OCI-M2 (cell line): Measurements from ENCODE around the gene RPS6KA2.
A peak's percentile ranks its signal among the peaks of the same experiment; 100 is the strongest.
"Not testable (repeated sequence)": the region's sequence is repeated elsewhere in the genome, so short reads cannot be mapped to it uniquely, and the experiment has no call there.

Experiments used
- DNase-seq: peaks from one replicate; lab custom pipeline; 2025; ENCODE audit not compliant: unreplicated experiment; lab: John Stamatoyannopoulos, UW

RPS6KA2 gene

DNA sequence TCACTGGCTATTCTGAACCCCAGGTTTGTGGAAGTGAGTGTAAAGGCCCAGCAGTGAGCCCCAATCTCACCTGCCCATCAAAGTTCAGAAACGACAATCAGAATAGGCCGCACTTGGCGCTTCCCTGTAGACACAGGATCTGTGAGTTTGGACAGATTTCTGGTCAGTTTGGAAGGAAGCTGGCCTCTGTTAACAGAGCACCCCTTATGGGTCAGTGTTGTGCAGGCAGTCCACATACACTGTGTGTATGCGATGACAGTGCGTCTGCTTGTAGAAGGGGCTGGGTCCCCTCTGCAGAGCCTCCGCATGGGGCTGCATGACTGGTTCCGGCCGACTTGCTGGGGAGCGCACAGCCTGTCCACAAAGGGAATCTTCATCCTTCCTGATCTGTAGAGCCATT lies 240.9 kb downstream of the RPS6KA2 start:
- DNase-seq: no peak

DNA sequence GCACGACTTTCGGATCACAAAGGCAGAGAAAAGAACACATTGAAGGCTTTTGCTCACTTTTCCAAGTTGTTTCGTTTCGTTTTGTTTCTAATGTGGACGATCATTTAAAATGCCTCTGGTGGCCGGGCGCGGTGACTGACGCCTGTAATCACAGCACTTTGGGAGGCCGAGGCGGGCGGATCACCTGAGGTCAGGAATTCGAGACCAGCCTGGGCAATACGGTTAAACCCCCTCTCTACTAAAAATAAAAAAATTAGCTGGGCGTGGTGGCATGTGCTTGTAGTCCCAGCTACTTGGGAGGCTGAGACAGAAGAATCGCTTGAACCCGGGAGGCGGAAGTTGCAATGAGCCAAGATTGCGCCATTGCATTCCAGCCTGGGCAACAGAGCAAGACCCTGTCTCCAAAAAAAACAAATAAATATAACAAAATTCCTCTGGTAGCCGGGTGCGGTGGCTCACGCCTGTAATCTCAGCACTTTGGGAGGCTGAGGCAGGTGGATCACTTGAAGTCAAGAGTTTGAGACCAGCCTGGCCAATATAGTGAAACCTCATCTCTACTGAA lies 243.2 kb downstream of the RPS6KA2 start:
- DNase-seq: not testable (repeated sequence)

DNA sequence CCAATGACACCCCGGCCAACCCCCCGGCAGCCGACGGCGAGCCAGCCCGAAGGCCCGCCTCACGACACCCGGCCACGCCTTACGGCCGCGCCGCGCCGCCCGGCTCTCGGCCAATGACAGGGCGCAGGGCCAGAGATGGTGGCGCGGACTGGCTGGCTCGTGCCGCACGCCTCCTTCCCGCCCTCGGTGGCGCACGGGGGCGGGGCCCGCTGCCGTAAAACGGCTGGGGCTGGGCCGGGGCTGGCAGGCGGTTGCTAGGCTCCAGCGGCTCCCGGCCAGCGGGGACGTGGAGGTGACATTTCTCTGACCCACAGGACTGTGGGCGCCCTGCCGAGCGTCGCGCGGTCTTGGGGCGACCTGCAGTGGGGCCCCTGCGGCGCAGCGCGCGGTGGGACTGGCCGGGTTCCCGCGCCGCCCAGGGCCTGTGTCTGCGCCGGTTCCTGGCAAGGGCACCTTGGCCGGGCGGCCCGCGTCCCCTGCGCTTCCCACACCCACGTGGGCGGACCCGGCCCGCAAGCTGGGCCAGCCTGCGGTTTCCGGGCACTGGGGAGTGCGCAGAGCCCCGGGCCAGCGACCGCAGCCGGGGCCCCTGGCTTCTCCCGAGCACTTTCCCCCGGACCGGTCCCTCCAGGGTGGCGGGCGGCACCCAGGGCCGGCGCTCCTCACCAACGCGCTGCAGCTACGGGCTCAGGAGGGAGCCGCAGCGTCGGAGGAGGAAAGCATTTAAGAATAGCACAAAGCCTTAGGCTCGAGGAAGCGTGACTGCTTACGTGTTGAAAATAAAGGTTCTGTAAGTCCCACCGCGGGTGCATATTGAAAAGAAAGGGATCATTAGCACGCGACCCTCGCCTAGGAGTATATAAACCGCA lies 243.9 kb downstream of the RPS6KA2 start, which contains the start of gene MPC1:
MPC1 (minus strand) TSS at position 8 of the 869 bp plus-strand sequence. CDS start 64 bp downstream, outside the sequence.
- DNase-seq: peak; percentile 48

DNA sequence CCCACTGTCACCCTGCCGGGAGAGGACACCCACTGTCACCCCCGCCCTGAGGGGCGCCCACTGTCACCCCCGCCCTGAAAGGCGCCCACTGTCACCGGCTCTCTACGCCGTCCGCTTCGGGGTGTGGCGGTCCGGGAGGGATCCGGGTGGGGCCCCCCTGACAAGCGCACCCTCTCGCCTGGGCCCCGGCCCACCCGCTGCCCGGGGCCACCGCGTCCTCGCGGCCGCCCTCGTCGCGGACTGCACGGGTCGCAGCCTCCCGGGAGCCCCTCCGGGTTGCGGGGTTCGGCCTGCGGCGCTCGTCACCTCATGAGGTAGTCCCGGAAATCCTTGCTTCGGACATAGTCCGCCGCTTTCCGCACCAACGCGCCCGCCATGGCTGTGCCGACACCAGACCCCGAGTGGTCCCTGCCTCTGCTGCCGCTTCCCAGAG lies 244.5 kb downstream of the RPS6KA2 start:
- DNase-seq: no peak

DNA sequence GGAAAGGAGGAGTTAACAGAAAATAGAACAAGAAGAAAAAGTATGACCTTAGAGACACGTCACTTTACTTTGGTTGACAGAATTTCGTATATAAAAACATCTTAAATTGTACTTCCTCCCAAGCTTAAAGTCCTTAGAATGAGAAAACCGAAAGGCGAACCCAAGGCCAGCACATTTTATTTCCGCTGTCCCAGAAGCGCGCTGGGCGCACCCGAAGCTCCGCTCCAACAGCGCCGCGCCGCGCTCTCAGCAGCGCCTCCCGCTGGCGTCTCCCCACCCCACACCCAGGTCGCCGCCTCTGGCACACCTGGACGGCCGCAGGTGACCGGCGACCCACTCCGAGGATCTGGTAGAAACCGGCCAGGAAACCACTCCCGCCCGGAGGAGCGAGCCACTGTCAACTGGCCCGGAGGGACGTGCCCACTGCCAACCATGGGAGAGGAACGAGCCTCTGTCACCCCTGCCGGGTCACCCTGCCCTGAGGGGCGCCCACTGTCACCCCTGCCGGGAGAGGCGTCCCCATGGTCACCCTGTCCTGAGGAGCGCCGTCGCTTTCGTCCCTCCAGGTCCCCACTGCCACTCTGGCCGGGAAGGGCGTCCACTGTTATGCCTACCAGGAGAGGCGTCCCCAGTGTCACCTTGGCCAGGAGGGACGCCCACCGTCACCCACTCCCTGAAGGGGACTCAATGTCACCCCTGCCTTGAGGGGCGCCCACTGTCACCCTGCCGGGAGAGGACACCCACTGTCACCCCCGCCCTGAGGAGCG lies 245.1 kb downstream of the RPS6KA2 start:
- no peak for DNase-seq

DNA sequence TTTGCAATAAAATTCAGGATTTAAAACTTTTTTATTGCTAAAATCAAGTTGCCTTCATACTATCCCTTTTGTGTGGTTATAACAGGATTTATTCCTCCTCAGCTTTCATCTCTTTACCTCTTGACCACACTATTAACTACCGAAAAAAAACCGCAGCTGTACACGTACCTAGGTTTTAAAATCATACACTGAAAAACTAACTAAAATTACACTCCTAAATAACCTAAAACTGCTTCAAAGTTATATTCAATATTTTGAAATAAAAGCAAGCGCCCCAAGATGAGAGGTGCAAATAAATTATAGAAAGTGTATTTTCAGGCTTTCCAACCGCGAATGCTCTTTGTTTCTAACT lies 245.7 kb downstream of the RPS6KA2 start:
- no peak for DNase-seq

DNA sequence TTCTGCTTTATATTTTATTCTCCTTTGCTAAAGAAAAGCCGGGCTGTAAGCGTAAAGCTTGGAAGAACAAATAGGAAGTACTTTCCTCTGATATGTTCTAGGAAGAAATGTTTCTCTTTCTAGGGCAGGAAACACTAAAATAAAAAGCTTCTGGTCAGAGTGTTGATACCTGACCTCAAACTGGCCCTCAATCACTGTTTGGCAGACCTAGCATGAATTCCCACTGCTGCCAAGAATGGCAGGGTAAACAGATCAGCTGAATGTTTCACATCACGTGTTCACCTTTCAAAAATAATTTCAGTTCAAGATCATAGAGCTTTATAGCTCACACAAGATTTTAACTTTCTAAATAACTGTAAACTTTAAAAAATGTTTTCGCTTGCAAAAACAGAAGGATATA lies 247.3 kb downstream of the RPS6KA2 start:
- no peak for DNase-seq

DNA sequence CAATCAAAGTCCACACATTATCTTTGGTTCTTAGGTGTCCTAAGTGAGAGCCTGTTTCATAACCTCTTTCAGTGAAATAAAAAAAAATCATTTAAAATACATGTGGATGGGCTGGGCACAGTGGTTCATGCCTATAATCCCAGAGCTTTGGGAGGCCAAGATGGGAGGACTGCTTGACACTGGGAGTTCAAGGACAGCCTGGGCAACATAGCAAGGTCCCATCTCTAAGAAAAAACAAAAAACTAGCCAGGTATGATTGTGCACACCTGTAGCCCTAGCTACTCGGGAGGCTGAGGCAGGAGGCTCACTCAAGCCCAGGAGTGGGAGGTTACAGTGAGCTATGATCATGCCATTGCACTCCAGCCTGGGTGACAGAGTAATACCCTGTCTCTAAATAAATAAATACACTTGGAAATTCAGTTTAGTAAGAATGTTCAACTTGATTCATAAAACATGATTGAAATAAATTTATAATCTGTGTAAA lies 247.9 kb downstream of the RPS6KA2 start:
- DNase-seq: no peak

DNA sequence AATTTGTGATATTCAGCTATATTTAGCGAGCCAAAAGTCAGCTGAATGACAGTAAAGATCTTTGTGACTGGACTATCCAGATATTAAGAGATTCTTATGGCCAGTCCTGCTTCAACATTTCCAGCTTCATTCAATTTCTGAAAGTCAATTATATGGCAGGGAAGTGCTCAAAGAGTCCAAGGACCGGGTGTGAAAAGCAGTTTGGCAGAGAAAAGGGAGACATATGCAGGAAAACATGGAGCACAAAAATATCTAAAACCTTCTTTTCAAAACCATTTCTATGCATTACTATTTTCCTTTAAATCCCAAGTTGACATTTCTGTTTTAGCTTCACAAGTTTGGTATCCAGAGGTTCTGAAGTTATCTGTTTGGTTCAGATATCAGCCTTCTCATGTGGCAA lies 249.3 kb downstream of the RPS6KA2 start:
- no peak for DNase-seq

DNA sequence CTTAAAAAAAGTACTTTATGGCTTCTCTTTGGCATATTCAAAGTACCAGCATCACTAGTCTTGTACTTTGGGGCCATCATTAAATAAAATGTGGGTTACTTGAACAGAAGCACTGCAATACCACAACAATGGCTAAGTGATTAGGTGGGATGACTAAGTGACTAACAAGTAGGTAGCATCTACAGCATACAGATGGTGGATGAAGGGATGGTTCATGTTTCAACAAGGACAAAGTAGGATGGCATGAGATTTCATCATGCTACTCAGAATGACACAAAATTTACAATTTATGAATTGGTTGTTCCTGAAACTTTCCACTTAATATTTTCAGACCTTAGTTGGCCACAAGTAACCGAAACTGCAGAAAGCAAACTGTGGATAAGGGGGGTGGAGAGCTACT lies 252.0 kb downstream of the RPS6KA2 start:
- DNase-seq: no peak

DNA sequence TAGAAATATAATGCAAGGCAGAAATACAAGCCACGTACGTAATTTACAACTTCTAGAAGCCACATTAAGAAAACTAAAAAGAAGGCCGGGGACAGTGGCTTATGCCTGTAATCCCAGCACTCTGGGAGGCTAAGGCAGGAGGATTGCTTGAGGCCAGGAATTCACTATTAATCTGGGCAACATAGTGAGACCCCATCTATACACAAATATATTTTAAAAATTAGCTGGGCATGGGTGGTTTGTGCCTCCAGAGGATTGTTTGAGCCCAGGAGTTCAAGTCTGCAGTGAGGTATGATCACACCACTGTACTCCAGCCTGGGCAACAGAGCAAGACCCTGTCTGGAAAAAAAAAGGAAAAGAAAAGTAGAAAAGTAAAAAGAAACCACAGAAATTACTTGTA lies 256.6 kb downstream of the RPS6KA2 start:
- DNase-seq: no peak

DNA sequence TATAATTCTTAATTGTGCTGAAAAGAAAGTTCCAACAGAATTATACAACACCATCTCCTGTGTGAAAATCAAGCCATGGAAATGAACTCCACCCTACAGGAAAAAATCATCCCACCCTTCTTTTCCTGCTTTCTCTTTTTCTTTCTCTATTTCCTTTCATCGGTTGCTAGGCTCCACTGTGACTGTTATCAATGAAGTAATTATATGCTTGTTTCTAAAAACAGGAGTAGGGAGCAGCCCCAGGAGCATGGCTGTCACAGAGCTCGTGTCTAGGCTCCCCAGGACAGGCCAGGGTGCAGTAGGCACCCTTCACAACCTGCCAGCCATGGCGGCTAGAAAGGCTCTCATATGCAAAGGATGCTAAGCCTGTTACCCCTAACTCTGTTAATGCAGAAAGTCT lies 257.3 kb downstream of the RPS6KA2 start:
- no peak for DNase-seq

DNA sequence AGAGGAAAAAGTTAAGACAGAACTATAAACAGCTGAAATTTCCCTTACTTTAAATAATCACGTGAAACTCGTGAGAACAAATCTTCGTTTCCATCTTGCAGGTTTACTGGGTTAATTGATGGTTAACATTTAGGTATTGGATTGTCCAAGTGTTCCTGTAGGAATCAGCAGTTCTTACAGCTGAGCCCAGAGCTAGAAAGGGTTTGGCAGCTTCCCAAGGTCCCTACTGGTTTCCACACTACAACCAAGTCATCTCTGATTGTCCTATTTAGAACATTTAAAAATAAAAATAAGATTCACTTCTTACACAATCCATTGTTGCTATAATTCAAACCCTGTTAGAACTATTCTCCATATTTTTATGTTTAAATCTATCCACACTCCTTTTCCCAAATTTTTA lies 260.1 kb downstream of the RPS6KA2 start:
- no peak for DNase-seq

DNA sequence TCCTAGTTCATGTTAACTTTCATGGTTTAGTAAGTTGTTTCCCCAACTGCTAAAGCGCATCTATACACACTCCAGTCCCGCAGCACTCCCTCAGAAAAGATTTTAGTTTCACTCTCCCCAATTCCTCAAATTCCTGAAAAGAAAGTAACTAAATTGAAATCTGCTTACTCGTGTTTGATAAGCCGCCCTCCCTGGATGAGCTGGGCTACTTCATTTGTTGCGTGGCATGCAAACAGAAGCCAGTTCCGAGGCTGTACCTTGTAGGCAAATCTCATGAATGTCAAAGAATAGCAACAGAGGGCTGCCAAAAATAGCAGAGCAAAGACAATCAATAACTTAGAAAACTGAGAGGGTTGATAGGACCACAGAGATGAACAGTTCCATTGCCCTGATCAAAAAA lies 261.2 kb downstream of the RPS6KA2 start:
- no peak for DNase-seq

DNA sequence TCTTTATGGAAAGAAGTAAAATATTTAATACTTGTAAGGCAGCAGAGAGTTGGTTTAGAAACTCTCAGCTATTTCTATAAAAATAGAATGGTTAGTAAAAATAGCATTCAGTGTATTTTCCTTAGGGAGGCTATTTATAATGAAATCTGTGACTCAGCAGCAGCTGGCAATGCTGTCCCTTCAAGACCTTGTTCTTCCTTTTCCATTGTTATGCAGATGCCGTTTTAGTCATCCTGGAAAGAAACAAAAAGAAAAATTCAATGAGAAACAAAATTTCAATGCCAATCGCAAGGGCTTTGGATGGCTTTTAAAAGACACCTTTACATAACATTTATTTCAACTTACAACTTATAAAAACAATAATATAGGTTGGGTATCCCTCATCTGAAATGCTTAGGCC lies 261.8 kb downstream of the RPS6KA2 start:
- DNase-seq: no peak

DNA sequence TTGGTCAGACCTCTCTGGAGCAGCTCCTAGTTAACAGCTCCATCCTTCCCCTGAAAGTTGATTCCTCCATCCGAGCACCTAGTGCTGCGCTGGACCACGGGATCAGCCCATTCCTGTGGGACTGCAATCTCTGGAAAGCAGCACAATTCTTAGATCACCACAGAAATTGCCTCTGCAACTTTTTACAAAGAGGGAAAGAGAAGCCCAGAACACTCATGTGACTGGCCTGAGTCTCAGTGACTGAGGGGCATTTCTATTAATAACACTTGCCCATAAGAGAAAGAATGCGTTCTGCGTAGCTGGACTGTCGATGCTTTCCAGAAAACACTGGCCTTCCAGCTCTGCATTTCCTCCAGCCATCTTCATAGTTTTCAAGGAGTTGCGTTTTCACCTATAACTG lies 262.6 kb downstream of the RPS6KA2 start:
- DNase-seq: no peak

DNA sequence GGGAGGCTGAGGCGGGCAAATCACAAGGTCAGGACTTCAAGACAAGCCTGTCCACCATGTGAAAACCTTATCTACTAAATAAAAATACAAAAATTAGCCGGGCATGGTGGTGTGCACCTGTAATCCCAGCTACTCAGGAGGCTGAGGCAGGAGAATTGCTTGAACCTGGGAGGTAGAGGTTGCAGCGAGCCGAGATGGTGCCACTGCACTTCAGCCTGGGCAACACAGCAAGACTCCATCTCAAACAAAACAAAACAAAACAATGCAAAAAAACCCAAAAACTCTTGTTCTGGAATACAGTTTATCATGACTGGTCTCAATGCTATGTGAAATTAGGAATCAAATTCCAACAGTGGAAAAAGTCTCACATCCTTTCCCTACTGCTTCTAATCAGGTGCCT lies 264.6 kb downstream of the RPS6KA2 start:
- DNase-seq: not testable (repeated sequence)

DNA sequence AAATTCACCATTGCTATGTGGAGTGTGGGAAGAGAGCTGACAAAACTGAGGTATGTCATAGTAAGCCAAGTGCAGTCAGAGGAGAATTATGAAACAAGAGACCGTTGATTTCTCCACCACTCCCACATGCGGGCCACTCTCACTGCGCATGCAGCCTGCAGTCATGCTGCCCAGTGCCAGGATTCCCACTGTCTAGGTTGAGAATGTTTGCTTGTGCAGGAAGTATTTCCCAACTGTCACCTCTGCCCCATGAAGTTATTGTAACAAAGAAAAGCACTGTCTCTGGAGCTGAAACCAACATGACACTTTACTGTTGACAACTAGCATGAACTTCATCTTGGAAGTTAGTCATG lies 266.0 kb downstream of the RPS6KA2 start:
- no peak for DNase-seq

DNA sequence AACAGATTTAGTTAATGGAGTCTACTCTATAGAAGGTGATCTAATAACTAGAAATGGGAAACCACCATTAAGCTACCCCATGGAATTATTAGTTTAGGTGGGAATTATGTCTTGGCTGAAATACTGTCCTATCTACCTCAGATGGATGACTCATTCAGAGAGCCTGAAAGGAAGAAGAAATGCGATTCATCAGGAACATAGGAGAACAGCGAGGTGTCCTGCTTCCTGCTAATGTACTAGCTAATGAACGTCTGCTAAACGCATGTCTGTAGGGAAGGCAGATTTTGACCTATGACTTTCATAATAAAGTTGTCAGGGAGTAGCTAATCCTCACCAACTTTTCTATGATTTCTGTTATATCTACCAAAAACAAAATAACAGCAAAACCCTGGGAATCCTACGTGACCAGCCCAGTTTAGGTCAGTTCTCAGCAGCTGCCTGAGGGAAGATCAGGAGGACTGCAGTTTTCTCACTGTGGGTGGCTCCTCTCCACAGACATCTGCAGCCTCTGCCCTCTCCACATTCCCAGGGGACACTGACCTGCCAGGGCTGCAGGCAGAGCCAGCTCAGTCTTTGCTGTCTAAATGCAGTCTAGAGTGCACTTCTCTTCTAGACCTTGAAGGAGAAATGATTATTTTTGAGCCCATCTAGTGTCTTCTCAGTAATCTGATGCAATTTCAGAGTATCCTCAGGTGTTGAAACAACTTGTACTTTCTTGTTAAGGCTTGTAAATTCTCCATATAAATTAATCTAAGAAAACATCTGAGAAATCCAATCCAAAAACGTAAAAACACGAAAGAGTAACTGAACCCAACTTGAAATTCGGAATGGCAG lies 266.6 kb downstream of the RPS6KA2 start:
- DNase-seq: no peak
